ENCODE results near the gene IQGAP1.

Gene IQGAP1

GRCh38 chr15:90539789-90540188, 151.7 kb downstream of the IQGAP1 start:
- no peak for DNase-seq

GRCh38 chr15:90540768-90541167, 152.7 kb downstream of the IQGAP1 start:
- no peak for DNase-seq

GRCh38 chr15:90545095-90545494, 157.1 kb downstream of the IQGAP1 start:
- DNase-seq: no peak

GRCh38 chr15:90547540-90547939, 159.5 kb downstream of the IQGAP1 start:
- DNase-seq: no peak

- DNase-seq: no peak
Observed at GRCh38 chr15:90550919-90551318, 162.9 kb downstream of the IQGAP1 start.
